ENCODE measurements around the gene C9orf50.
A peak's percentile ranks its signal among the peaks of the same experiment; 100 is the strongest.

The C9orf50 gene

DNA sequence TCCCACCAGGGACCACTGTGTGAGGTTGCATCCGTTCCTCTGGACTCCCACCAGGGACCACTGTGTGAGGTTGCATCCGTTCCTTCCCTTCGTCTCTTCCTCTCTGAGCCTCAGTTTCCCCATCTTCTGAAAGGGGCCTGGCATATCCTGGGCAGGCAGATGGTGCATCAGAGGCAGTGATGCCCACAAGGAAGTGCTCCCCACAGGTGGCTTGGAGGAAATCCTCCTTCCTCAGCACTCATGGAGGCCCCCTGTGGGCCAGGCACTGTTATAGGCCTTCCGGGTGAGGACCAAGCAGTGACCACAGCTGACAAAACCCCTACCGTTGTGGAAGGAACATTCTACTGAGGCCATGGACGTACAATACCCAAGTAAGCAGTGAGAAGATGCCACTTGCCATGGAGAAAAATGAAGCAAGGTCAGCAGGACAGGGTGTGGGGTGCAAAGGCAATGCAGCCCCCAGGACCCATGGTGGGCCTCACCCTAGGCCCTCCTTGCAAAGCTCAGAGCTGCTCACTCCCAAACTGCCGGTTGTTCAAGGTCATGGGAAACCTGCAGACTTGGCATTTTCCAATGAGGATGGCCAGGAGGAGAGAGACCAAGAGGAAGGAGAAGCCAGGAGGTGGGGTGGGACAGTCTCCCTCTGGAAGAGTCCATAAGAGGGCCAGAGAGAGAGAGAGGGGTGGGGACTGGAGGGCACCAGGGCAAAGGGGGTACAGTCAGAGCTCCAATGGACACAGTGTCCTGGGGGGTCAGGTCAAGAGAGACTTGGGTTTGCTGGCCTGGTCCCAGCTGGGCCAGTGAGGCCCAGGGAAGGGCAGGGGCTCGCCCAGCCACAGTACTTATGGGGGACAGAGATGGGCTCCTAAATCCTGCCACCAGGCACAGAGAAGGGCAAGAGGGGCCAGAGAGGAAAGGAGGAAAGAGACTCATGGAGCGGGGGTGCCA is 51.1 kb downstream of the C9orf50 start:
- Histone ChIP-seq H4K8ac (ENCODE audit: low read depth, low read length) (no peak overlapping the region), H2BK15ac (ENCODE audit: low read length) (peak overlapping the region; percentile 89), H2AFZ (ENCODE audit: low read length) (peak overlapping the region; percentile 89), H3K4me3 (ENCODE audit: low read length in 2 of 2) (peak overlapping the region; percentile 0 to 3), H3K4me1 (ENCODE audit: control insufficient read depth in 2 of 2, insufficient read depth in 1 of 2, low read depth in 1 of 2, low read length in 2 of 2) (peaks cover 24 to 37% of the 10 kb centered on the region in 2 donors), H3K23ac (ENCODE audit: low read depth, low read length, poor library complexity) (peak overlapping the region; percentile 6), H3K27ac (replicated peaks; ENCODE audit: low read length) (peak overlapping the region; percentile 1), H3K18ac (ENCODE audit: low read length) (peak overlapping the region; percentile 87), H2AK5ac (ENCODE audit: low read depth, low read length) (peak overlapping the region; percentile 99), H3K9ac (ENCODE audit: low read depth, low read length, poor library complexity) (peak overlapping the region; percentile 24), H3K14ac (ENCODE audit: low read length) (no peak overlapping the region), H3K4me2 (ENCODE audit: insufficient read depth, low read length, poor library complexity, severe bottlenecking) (peak overlapping the region; percentile 45), H3K79me1 (ENCODE audit: low read depth, low read length) (peaks cover 3% of the 10 kb centered on the region), H2BK12ac (ENCODE audit: low read length) (peak overlapping the region; percentile 76), H4K91ac (ENCODE audit: low read depth, low read length, poor library complexity) (no peak overlapping the region), H3K4ac (ENCODE audit: low read length) (peak overlapping the region; percentile 8), H3K36me3 (replicated peaks in 1 of 2; ENCODE audit: control insufficient read depth in 2 of 2, insufficient read depth in 2 of 2, low read length in 2 of 2) (no peaks in the 10 kb centered on the region), H3K9me3 (replicated peaks in 1 of 2; ENCODE audit: control insufficient read depth in 2 of 2, insufficient read depth in 1 of 2, low read depth in 1 of 2, low read length in 2 of 2) (no peaks in the 10 kb centered on the region), H2BK5ac (ENCODE audit: low read length) (peak overlapping the region; percentile 26), H3K27me3 (ENCODE audit: control insufficient read depth in 3 of 3, insufficient read depth in 3 of 3, low read depth in 1 of 3, low read length in 3 of 3) (no peaks in the 10 kb centered on the region), H2BK120ac (ENCODE audit: low read depth, low read length) (peak overlapping the region; percentile 17)
- no peak for DNase-seq (ENCODE audit: low spot score)
- WGBS, 2 donors (ENCODE audit: extremely low coverage in 2 of 2, insufficient read length in 2 of 2, insufficient replicate concordance in 1 of 2) = no CpG with 5 or more reads among the region's 9 CpGs

DNA sequence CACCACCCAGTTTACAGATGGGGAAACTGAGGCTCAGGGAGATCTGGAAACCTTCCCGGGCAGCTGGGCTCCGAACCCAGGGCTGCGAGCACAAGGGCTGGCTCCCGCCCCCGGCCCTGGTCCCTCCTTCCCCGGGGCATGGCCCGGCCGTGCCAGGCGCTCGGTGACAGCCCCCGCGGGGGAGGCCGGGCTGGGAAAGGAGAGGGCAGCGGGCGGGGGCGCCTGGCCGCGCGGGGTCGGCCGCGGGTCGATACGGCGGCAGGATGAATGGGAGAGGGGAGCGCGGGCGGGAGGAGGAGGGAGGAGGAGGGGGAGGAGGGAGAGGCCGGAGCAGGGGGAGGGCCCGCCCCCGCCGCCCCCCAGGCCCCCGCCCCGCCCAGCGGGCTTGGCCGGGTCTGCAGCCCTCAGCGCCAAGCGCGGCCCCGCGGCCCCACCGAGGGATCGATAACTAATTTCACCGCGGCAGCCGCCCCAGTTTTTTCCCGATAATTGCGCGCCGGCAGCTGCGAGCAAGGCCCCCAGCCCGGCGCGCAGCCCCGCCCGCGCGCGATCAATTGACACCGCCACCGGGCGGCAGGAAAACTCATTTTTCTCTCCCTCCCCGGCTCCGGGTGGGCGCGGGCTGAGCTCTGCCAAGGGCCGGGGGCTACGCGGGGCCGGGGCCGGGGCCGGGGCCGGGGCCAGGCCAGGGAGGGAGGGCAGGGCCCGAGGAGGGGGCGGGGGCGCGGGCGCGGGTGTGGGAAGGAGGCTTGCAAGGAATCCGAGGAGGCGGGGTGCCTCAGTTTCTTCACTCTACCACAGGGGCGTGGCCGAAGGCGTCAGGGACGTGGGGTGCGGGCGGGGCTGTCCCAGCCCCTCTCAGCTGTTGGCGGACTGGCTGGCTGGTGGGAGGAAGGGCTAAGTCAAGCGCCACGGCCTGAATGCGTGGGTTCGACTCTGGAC is 52.1 kb downstream of the C9orf50 start:
- Histone ChIP-seq H2BK120ac (ENCODE audit: low read depth, low read length) (peak overlapping the region; percentile 98), H4K8ac (ENCODE audit: low read depth, low read length) (no peak overlapping the region), H3K9me3 (replicated peaks in 1 of 2; ENCODE audit: control insufficient read depth in 2 of 2, insufficient read depth in 1 of 2, low read depth in 1 of 2, low read length in 2 of 2) (no peaks in the 10 kb centered on the region), H2AFZ (ENCODE audit: low read length) (peak overlapping the region; percentile 89), H4K91ac (ENCODE audit: low read depth, low read length, poor library complexity) (no peak overlapping the region), H3K9ac (ENCODE audit: low read depth, low read length, poor library complexity) (peak overlapping the region; percentile 70), H3K4me1 (ENCODE audit: control insufficient read depth in 2 of 2, insufficient read depth in 1 of 2, low read depth in 1 of 2, low read length in 2 of 2) (peaks cover 24 to 37% of the 10 kb centered on the region in 2 donors), H3K27ac (replicated peaks; ENCODE audit: low read length) (peak overlapping the region; percentile 42), H3K4me3 (ENCODE audit: low read length in 2 of 2) (peak overlapping the region; percentile 51 to 77), H3K4ac (ENCODE audit: low read length) (no peak overlapping the region), H2BK12ac (ENCODE audit: low read length) (peak overlapping the region; percentile 95), H3K18ac (ENCODE audit: low read length) (peak overlapping the region; percentile 98), H2AK5ac (ENCODE audit: low read depth, low read length) (peak overlapping the region; percentile 98), H2BK15ac (ENCODE audit: low read length) (peak overlapping the region; percentile 100), H3K79me1 (ENCODE audit: low read depth, low read length) (peaks cover 3% of the 10 kb centered on the region), H2BK5ac (ENCODE audit: low read length) (peak overlapping the region; percentile 94), H3K36me3 (replicated peaks in 1 of 2; ENCODE audit: control insufficient read depth in 2 of 2, insufficient read depth in 2 of 2, low read length in 2 of 2) (no peaks in the 10 kb centered on the region), H3K23ac (ENCODE audit: low read depth, low read length, poor library complexity) (no peak overlapping the region), H3K14ac (ENCODE audit: low read length) (peak overlapping the region; percentile 82), H3K4me2 (ENCODE audit: insufficient read depth, low read length, poor library complexity, severe bottlenecking) (peak overlapping the region; percentile 89), H3K27me3 (ENCODE audit: control insufficient read depth in 3 of 3, insufficient read depth in 3 of 3, low read depth in 1 of 3, low read length in 3 of 3) (peaks cover 0 to 2% (median 0%) of the 10 kb centered on the region in 3 experiments)
- no peak for DNase-seq (ENCODE audit: low spot score)
- WGBS, 2 donors (ENCODE audit: extremely low coverage in 2 of 2, insufficient read length in 2 of 2, insufficient replicate concordance in 1 of 2) = no CpG with 5 or more reads among the region's 92 CpGs

GRCh38 chr9:129567842-129568559 is 52.9 kb downstream of the C9orf50 start:
- H2AK5ac ChIP-seq (ENCODE audit: low read depth, low read length) = peak overlapping the region; percentile 98
- H2BK12ac ChIP-seq (ENCODE audit: low read length) = peak overlapping the region; percentile 95
- no peaks in the 10 kb centered on the region for H3K36me3 ChIP-seq (replicated peaks in 1 of 2; ENCODE audit: control insufficient read depth in 2 of 2, insufficient read depth in 2 of 2, low read length in 2 of 2)
- H3K4me1 ChIP-seq (ENCODE audit: control insufficient read depth in 2 of 2, insufficient read depth in 1 of 2, low read depth in 1 of 2, low read length in 2 of 2) = peaks cover 24 to 37% of the 10 kb centered on the region in 2 donors
- H2BK15ac ChIP-seq (ENCODE audit: low read length) = peak overlapping the region; percentile 100
- no CpG with 5 or more reads among the region's 27 CpGs for whole genome bisulfite sequencing, 2 donors (ENCODE audit: extremely low coverage in 2 of 2, insufficient read length in 2 of 2, insufficient replicate concordance in 1 of 2)
- no peak overlapping the region for H4K91ac ChIP-seq (ENCODE audit: low read depth, low read length, poor library complexity)
- H3K23ac ChIP-seq (ENCODE audit: low read depth, low read length, poor library complexity) = peak overlapping the region; percentile 34
- peaks cover 3% of the 10 kb centered on the region for H3K79me1 ChIP-seq (ENCODE audit: low read depth, low read length)
- no peak overlapping the region for H4K8ac ChIP-seq (ENCODE audit: low read depth, low read length)
- H3K14ac ChIP-seq (ENCODE audit: low read length) = peak overlapping the region; percentile 82
- H3K9me3 ChIP-seq (replicated peaks in 1 of 2; ENCODE audit: control insufficient read depth in 2 of 2, insufficient read depth in 1 of 2, low read depth in 1 of 2, low read length in 2 of 2) = no peaks in the 10 kb centered on the region
- H3K18ac ChIP-seq (ENCODE audit: low read length) = peak overlapping the region; percentile 98
- H2AFZ ChIP-seq (ENCODE audit: low read length) = peak overlapping the region; percentile 80
- peaks cover 0 to 2% (median 0%) of the 10 kb centered on the region in 3 experiments for H3K27me3 ChIP-seq (ENCODE audit: control insufficient read depth in 3 of 3, insufficient read depth in 3 of 3, low read depth in 1 of 3, low read length in 3 of 3)
- H3K9ac ChIP-seq (ENCODE audit: low read depth, low read length, poor library complexity) = peak overlapping the region; percentile 77
- H2BK5ac ChIP-seq (ENCODE audit: low read length) = peak overlapping the region; percentile 94
- peak overlapping the region; percentile 98 for H2BK120ac ChIP-seq (ENCODE audit: low read depth, low read length)
- H3K4me3 ChIP-seq (ENCODE audit: low read length in 2 of 2) = peak overlapping the region; percentile 51 to 77
- H3K27ac ChIP-seq (replicated peaks; ENCODE audit: low read length) = peak overlapping the region; percentile 42
- peak overlapping the region; percentile 89 for H3K4me2 ChIP-seq (ENCODE audit: insufficient read depth, low read length, poor library complexity, severe bottlenecking)
- no peak for DNase-seq (ENCODE audit: low spot score)
- no peak overlapping the region for H3K4ac ChIP-seq (ENCODE audit: low read length)
